ENCODE measurements around the gene WFDC11.
"Not testable (repeated sequence)": the region's sequence is repeated elsewhere in the genome, so short reads cannot be mapped to it uniquely, and the experiment has no call there.

WFDC11 gene

GRCh38 chr20:45646875-45647274 lies 23.2 kb downstream of the WFDC11 start:
- H3K4me3 ChIP-seq (ENCODE audit: control insufficient read depth in 1 of 7, extremely low read depth in 1 of 7, insufficient read depth in 4 of 7, low read depth in 2 of 7, low read length in 6 of 7): no peak overlapping the region
- H3K4me1 ChIP-seq (ENCODE audit: control extremely low read depth in 1 of 4, control insufficient read depth in 4 of 4, insufficient read depth in 4 of 4, low read length in 3 of 4): no peaks in the 10 kb centered on the region
- 88% methylated on average over 3 of the region's 3 CpGs for WGBS (ENCODE audit: insufficient coverage)
- H3K27me3 ChIP-seq (replicated peaks in 2 of 5; ENCODE audit: control insufficient read depth in 4 of 5, insufficient read depth in 5 of 5, low read length in 4 of 5): no peaks in the 10 kb centered on the region
- H3K36me3 ChIP-seq (ENCODE audit: control insufficient read depth in 4 of 4, insufficient read depth in 4 of 4, low read length in 3 of 4): no peaks in the 10 kb centered on the region
- no peak for DNase-seq
- peaks cover 0 to 1% (median 0%) of the 10 kb centered on the region in 5 experiments for H3K9me3 ChIP-seq (ENCODE audit: control extremely low read depth in 1 of 5, control insufficient read depth in 4 of 5, insufficient read depth in 2 of 5, low read depth in 1 of 5, low read length in 4 of 5)
- CTCF ChIA-PET: interaction anchor here (0.7 kb wide), 1 partner anchor 72 kb away, joined by 3 read pairs; no protein-coding TSS in a partner anchor
- H3K27ac ChIP-seq (ENCODE audit: insufficient read depth in 1 of 2, low read depth in 1 of 2, low read length in 2 of 2, poor library complexity in 1 of 2, severe bottlenecking in 2 of 2): no peak overlapping the region
- POLR2A ChIA-PET: no interaction called here

GRCh38 chr20:45645869-45646268 lies 24.2 kb downstream of the WFDC11 start:
- H3K9me3 ChIP-seq (ENCODE audit: control extremely low read depth in 1 of 5, control insufficient read depth in 4 of 5, insufficient read depth in 2 of 5, low read depth in 1 of 5, low read length in 4 of 5); DNase-seq; H3K27me3 ChIP-seq (replicated peaks in 2 of 5; ENCODE audit: control insufficient read depth in 4 of 5, insufficient read depth in 5 of 5, low read length in 4 of 5); H3K27ac ChIP-seq (ENCODE audit: insufficient read depth in 1 of 2, low read depth in 1 of 2, low read length in 2 of 2, poor library complexity in 1 of 2, severe bottlenecking in 2 of 2); H3K4me1 ChIP-seq (ENCODE audit: control extremely low read depth in 1 of 4, control insufficient read depth in 4 of 4, insufficient read depth in 4 of 4, low read length in 3 of 4); H3K4me3 ChIP-seq (ENCODE audit: control insufficient read depth in 1 of 7, extremely low read depth in 1 of 7, insufficient read depth in 4 of 7, low read depth in 2 of 7, low read length in 6 of 7); POLR2A ChIA-PET; H3K36me3 ChIP-seq (ENCODE audit: control insufficient read depth in 4 of 4, insufficient read depth in 4 of 4, low read length in 3 of 4): not testable (repeated sequence)
- CTCF ChIA-PET: interaction anchor here (0.7 kb wide), 1 partner anchor 73 kb away, joined by 3 read pairs; no protein-coding TSS in a partner anchor
- 100% methylated on average over 2 of the region's 28 CpGs for WGBS (ENCODE audit: insufficient coverage)

- H3K4me3 ChIP-seq (ENCODE audit: control insufficient read depth in 1 of 7, extremely low read depth in 1 of 7, insufficient read depth in 4 of 7, low read depth in 2 of 7, low read length in 6 of 7); CTCF ChIA-PET; POLR2A ChIA-PET; H3K4me1 ChIP-seq (ENCODE audit: control extremely low read depth in 1 of 4, control insufficient read depth in 4 of 4, insufficient read depth in 4 of 4, low read length in 3 of 4); H3K27me3 ChIP-seq (replicated peaks in 2 of 5; ENCODE audit: control insufficient read depth in 4 of 5, insufficient read depth in 5 of 5, low read length in 4 of 5); H3K36me3 ChIP-seq (ENCODE audit: control insufficient read depth in 4 of 4, insufficient read depth in 4 of 4, low read length in 3 of 4); H3K27ac ChIP-seq (ENCODE audit: insufficient read depth in 1 of 2, low read depth in 1 of 2, low read length in 2 of 2, poor library complexity in 1 of 2, severe bottlenecking in 2 of 2); DNase-seq; H3K9me3 ChIP-seq (ENCODE audit: control extremely low read depth in 1 of 5, control insufficient read depth in 4 of 5, insufficient read depth in 2 of 5, low read depth in 1 of 5, low read length in 4 of 5): not testable (repeated sequence)
- 100% methylated on average over 3 of the region's 24 CpGs for WGBS (ENCODE audit: insufficient coverage)
These were observed 29.0 kb downstream of the WFDC11 start for GRCh38 chr20:45641076-45641475.

GRCh38 chr20:45639687-45640086 lies 30.4 kb downstream of the WFDC11 start:
- H3K9me3 ChIP-seq (ENCODE audit: control extremely low read depth in 1 of 5, control insufficient read depth in 4 of 5, insufficient read depth in 2 of 5, low read depth in 1 of 5, low read length in 4 of 5): no peaks in the 10 kb centered on the region
- no peak overlapping the region for H3K4me3 ChIP-seq (ENCODE audit: control insufficient read depth in 1 of 7, extremely low read depth in 1 of 7, insufficient read depth in 4 of 7, low read depth in 2 of 7, low read length in 6 of 7)
- 95% methylated on average over 3 of the region's 5 CpGs for WGBS (ENCODE audit: insufficient coverage)
- POLR2A ChIA-PET: no interaction called here
- DNase-seq: no peak
- no peaks in the 10 kb centered on the region for H3K27me3 ChIP-seq (replicated peaks in 2 of 5; ENCODE audit: control insufficient read depth in 4 of 5, insufficient read depth in 5 of 5, low read length in 4 of 5)
- CTCF ChIA-PET: no interaction called here
- no peaks in the 10 kb centered on the region for H3K4me1 ChIP-seq (ENCODE audit: control extremely low read depth in 1 of 4, control insufficient read depth in 4 of 4, insufficient read depth in 4 of 4, low read length in 3 of 4)
- H3K36me3 ChIP-seq (ENCODE audit: control insufficient read depth in 4 of 4, insufficient read depth in 4 of 4, low read length in 3 of 4): no peaks in the 10 kb centered on the region
- no peak overlapping the region for H3K27ac ChIP-seq (ENCODE audit: insufficient read depth in 1 of 2, low read depth in 1 of 2, low read length in 2 of 2, poor library complexity in 1 of 2, severe bottlenecking in 2 of 2)

- H3K4me3 ChIP-seq (ENCODE audit: control insufficient read depth in 1 of 7, extremely low read depth in 1 of 7, insufficient read depth in 4 of 7, low read depth in 2 of 7, low read length in 6 of 7): no peak overlapping the region
- no peak for DNase-seq
- H3K27ac ChIP-seq (ENCODE audit: insufficient read depth in 1 of 2, low read depth in 1 of 2, low read length in 2 of 2, poor library complexity in 1 of 2, severe bottlenecking in 2 of 2): no peak overlapping the region
- 80% methylated on average over 1 of the region's 1 CpG for WGBS (ENCODE audit: insufficient coverage)
- ChIA-PET CTCF (no interaction called here), POLR2A (no interaction called here)
- no peaks in the 10 kb centered on the region for H3K36me3 ChIP-seq (ENCODE audit: control insufficient read depth in 4 of 4, insufficient read depth in 4 of 4, low read length in 3 of 4)
- H3K9me3 ChIP-seq (ENCODE audit: control extremely low read depth in 1 of 5, control insufficient read depth in 4 of 5, insufficient read depth in 2 of 5, low read depth in 1 of 5, low read length in 4 of 5): no peaks in the 10 kb centered on the region
- H3K4me1 ChIP-seq (ENCODE audit: control extremely low read depth in 1 of 4, control insufficient read depth in 4 of 4, insufficient read depth in 4 of 4, low read length in 3 of 4): no peaks in the 10 kb centered on the region
- no peaks in the 10 kb centered on the region for H3K27me3 ChIP-seq (replicated peaks in 2 of 5; ENCODE audit: control insufficient read depth in 4 of 5, insufficient read depth in 5 of 5, low read length in 4 of 5)
These were observed 33.5 kb downstream of the WFDC11 start for GRCh38 chr20:45636513-45636912.

- CTCF ChIA-PET: no interaction called here
- Histone ChIP-seq H3K4me1 (ENCODE audit: control extremely low read depth in 1 of 4, control insufficient read depth in 4 of 4, insufficient read depth in 4 of 4, low read length in 3 of 4) (no peaks in the 10 kb centered on the region), H3K27me3 (replicated peaks in 2 of 5; ENCODE audit: control insufficient read depth in 4 of 5, insufficient read depth in 5 of 5, low read length in 4 of 5) (peaks cover 0 to 2% (median 0%) of the 10 kb centered on the region in 5 experiments), H3K9me3 (ENCODE audit: control extremely low read depth in 1 of 5, control insufficient read depth in 4 of 5, insufficient read depth in 2 of 5, low read depth in 1 of 5, low read length in 4 of 5) (no peaks in the 10 kb centered on the region), H3K36me3 (ENCODE audit: control insufficient read depth in 4 of 4, insufficient read depth in 4 of 4, low read length in 3 of 4) (no peaks in the 10 kb centered on the region), H3K27ac (ENCODE audit: insufficient read depth in 1 of 2, low read depth in 1 of 2, low read length in 2 of 2, poor library complexity in 1 of 2, severe bottlenecking in 2 of 2) (no peak within 1 kb of the TSS), H3K4me3 (ENCODE audit: control insufficient read depth in 1 of 7, extremely low read depth in 1 of 7, insufficient read depth in 4 of 7, low read depth in 2 of 7, low read length in 6 of 7) (no peak within 1 kb of the TSS)
- POLR2A ChIA-PET: no interaction called here
- WGBS (ENCODE audit: insufficient coverage): 96% methylated on average over 4 of the region's 4 CpGs
- DNase-seq: no peak
These were observed 38.9 kb downstream of the WFDC11 start, which contains the start of gene WFDC9 for GRCh38 chr20:45631184-45631583. Gene WFDC9 (minus strand): TSS chr20:45631284. CDS start chr20:45610181, 21,103 bp downstream.

GRCh38 chr20:45630371-45630770 lies 39.7 kb downstream of the WFDC11 start:
- Histone ChIP-seq H3K36me3 (ENCODE audit: control insufficient read depth in 4 of 4, insufficient read depth in 4 of 4, low read length in 3 of 4) (no peaks in the 10 kb centered on the region), H3K4me3 (ENCODE audit: control insufficient read depth in 1 of 7, extremely low read depth in 1 of 7, insufficient read depth in 4 of 7, low read depth in 2 of 7, low read length in 6 of 7) (no peak overlapping the region), H3K27ac (ENCODE audit: insufficient read depth in 1 of 2, low read depth in 1 of 2, low read length in 2 of 2, poor library complexity in 1 of 2, severe bottlenecking in 2 of 2) (no peak overlapping the region), H3K4me1 (ENCODE audit: control extremely low read depth in 1 of 4, control insufficient read depth in 4 of 4, insufficient read depth in 4 of 4, low read length in 3 of 4) (no peaks in the 10 kb centered on the region), H3K9me3 (ENCODE audit: control extremely low read depth in 1 of 5, control insufficient read depth in 4 of 5, insufficient read depth in 2 of 5, low read depth in 1 of 5, low read length in 4 of 5) (no peaks in the 10 kb centered on the region), H3K27me3 (replicated peaks in 2 of 5; ENCODE audit: control insufficient read depth in 4 of 5, insufficient read depth in 5 of 5, low read length in 4 of 5) (peaks cover 0 to 2% (median 0%) of the 10 kb centered on the region in 5 experiments)
- ChIA-PET POLR2A (no interaction called here), CTCF (interaction anchor here (0.7 to 1.0 kb wide), 3 partner anchors 11 to 140 kb away, joined by 3 to 4 read pairs (median 3); no protein-coding TSS in a partner anchor)
- no peak for DNase-seq

All from common myeloid progenitor, CD34-positive (primary cell).